Esophagus muscularis mucosa (tissue), 4 donors: ENCODE data around the gene DNAJC25. TPM values are rescaled to one million over a fixed set of nuclear protein-coding genes. Genes with fewer than 3 reads are reported as not detected.

Experiments used
- DNase-seq: peaks from one replicate; pipeline ENCODE4 v3.0.0-alpha.2; 2017; ENCODE audit errors: extremely low spot score
- H3K27ac ChIP-seq, 4 donors: fragments of 200-600 bp; sonication (generic); replicated peaks in 1 of 4; 1 replicate in 3 of 4; 2 replicates in 1 of 4; pipeline ENCODE4 v1.5.1; 2016 to 2019; ENCODE audit warnings: mild to moderate bottlenecking in 1 of 4
- H3K27me3 ChIP-seq, 4 donors: fragments of 200-600 bp; sonication (generic); one replicate each; pipeline versions ENCODE4 v1.5.1 to v1.6.0; 2016 to 2019
- H3K36me3 ChIP-seq, 4 donors: fragments of 200-600 bp; sonication (generic); one replicate each; pipeline ENCODE4 v1.5.1; 2016 to 2019
- H3K4me1 ChIP-seq, 4 donors: fragments of 200-600 bp; sonication (generic); one replicate each; pipeline ENCODE4 v1.5.1; 2016 to 2019
- H3K4me3 ChIP-seq, 4 donors: fragments of 200-600 bp; sonication (generic); 1 replicate in 2 of 4; 2 replicates in 2 of 4; pipeline ENCODE4 v1.5.1; 2016 to 2019; ENCODE audit warnings: mild to moderate bottlenecking in 4 of 4, moderate library complexity in 1 of 4
- H3K9me3 ChIP-seq, 4 donors: fragments of 200-600 bp; sonication (generic); 1 replicate in 3 of 4; 2 replicates in 1 of 4; pipeline ENCODE4 v1.5.1; 2016 to 2019
- CTCF ChIP-seq, 3 experiments: fragments of 200-600 bp in 2 of 3; fragments of 450-650 bp in 1 of 3; sonication (generic) in 2 of 3; IDR thresholded peaks; one replicate each; pipeline ENCODE4 v1.5.1; 2017 to 2019; ENCODE audit warnings: antibody characterized with exemption in 3 of 3, mild to moderate bottlenecking in 2 of 3, moderate library complexity in 1 of 3
- EP300 ChIP-seq: sonication (generic); formaldehyde crosslinking; IDR thresholded peaks from one replicate; pipeline ENCODE4 v1.6.1; 2017; ENCODE audit warnings: antibody characterized with exemption
- POLR2A ChIP-seq: fragments of 450-650 bp; IDR thresholded peaks from one replicate; pipeline ENCODE4 v1.6.1; 2017; ENCODE audit warnings: antibody characterized with exemption, moderate library complexity, mild to moderate bottlenecking, low read depth
- POLR2AphosphoS5 ChIP-seq, 2 donors: sonication (generic); formaldehyde crosslinking; IDR thresholded peaks; one replicate each; pipeline ENCODE4 v1.6.1; 2017; ENCODE audit warnings: antibody characterized with exemption in 2 of 2
- WGBS: methylation state at CpG from one replicate; pipeline ENCODE4 v1.1.5; 2018; 5-methylcytosine and 5-hydroxymethylcytosine counted together
- intact Hi-C: fragments of 100-400 bp; cut with DNase I; formaldehyde crosslinking; loops from one replicate; pipeline ENCODE4 v1.15.1; 2023
- total RNA-seq, 4 donors: library from RNA; depleted of rRNA; stranded (reverse); fragments of >200 nt; gene quantifications; one replicate each; pipeline versions ENCODE4 v1.1.0 to v1.2.1, GENCODE V29; 2016

DNAJC25 gene
- total RNA-seq, 4 donors from 2014 or later, result 8.8 to 12.0 (median 9.5) TPM

DNA sequence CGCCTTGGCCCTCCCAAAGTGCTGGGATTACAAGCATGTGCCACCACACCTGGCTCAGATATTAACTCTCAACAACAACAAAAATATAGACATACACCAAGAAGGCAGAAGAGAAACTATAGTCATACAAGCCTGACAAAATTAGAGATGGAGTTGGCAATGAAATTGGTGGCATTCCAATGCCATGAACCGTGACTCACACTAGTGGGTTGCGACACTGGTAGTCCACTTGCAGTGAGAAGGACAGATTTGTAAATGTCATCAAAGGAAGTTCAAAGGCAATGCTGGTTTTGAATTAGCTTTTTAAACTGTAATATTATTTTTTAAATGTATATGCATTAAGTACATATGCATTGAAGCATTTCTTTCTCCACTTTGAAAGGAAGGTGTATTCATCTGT is 8.5 kb upstream of the DNAJC25 start:
- WGBS, result 74% methylated on average over 3 of the region's 3 CpGs
- Histone ChIP-seq H3K4me3 (no peak overlapping the region), H3K4me1 (peaks cover 0 to 2% (median 0%) of the 10 kb centered on the region in 4 donors), H3K27ac (no peak overlapping the region), H3K27me3 (peaks cover 0 to 5% (median 0%) of the 10 kb centered on the region in 4 donors), H3K36me3 (no peaks in the 10 kb centered on the region), H3K9me3 (no peaks in the 10 kb centered on the region)
- intact Hi-C loops, result loop anchor here (2.0 kb wide), 1 partner anchor 24 kb away; the partner anchor contains the start of gene PTGR1
- TF ChIP-seq POLR2AphosphoS5 (IDR thresholded peaks at IDR 0.05), result no peak
- no peak for TF ChIP-seq EP300
- TF ChIP-seq CTCF (IDR thresholded peaks at IDR 0.05), result no peak
- no peak for TF ChIP-seq POLR2A
- no peak for DNase-seq

DNA sequence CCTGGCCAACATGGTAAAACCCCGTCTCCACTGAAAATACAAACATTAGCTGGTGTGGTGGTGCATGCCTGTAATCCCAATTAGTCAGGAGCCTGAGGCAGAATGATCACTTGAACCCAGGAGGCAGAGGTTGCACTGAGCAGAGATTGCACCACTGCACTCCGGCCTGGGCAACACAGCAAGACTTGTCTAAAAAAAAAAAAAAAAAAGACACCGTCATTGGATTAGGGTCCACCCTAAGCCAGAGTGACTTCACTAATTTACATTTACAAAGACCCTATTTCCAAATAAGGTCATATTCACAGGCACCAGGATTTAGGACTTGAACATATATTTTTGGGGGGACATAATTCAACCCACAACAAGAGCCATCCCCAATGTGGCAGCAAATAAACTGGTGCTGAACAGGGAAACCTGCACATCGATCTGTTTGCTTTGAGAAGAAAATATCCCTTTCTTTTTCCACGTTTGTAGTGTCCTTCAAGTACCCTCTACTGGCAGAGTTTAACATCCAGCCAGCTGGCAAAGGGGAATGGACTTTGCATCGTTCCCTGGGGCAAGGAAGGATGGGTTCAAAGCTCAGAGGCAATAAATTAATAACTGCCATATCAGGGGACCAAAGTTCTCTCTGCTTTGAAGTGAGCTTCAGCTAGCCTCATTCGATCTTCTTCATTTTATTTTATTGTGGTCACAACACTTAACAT is 3.7 kb upstream of the DNAJC25 start:
- Histone ChIP-seq H3K9me3 (no peaks in the 10 kb centered on the region), H3K27ac (no peak overlapping the region), H3K36me3 (no peaks in the 10 kb centered on the region), H3K4me3 (no peak overlapping the region), H3K4me1 (peaks cover 10 to 16% (median 13%) of the 10 kb centered on the region in 4 donors), H3K27me3 (peaks cover 0 to 4% (median 0%) of the 10 kb centered on the region in 4 donors)
- intact Hi-C loops, result no loop called here
- DNase-seq, result no peak
- TF ChIP-seq POLR2A, result no peak
- no peak for TF ChIP-seq EP300
- no peak for TF ChIP-seq POLR2AphosphoS5 (IDR thresholded peaks at IDR 0.05)
- WGBS, result 71% methylated on average over 7 of the region's 7 CpGs

- Histone ChIP-seq H3K9me3 (no peaks in the 10 kb centered on the region), H3K27me3 (no peaks in the 10 kb centered on the region), H3K27ac (no peak overlapping the region), H3K4me3 (no peak overlapping the region), H3K4me1 (peaks cover 13 to 26% (median 23%) of the 10 kb centered on the region in 4 donors), H3K36me3 (no peaks in the 10 kb centered on the region)
- intact Hi-C loops, result no loop called here
- TF ChIP-seq POLR2A (no peak), POLR2AphosphoS5 (IDR thresholded peaks at IDR 0.05) (no peak), CTCF (IDR thresholded peaks at IDR 0.05) (no peak), EP300 (no peak)
- DNase-seq, result no peak
- WGBS, result 72% methylated on average over 7 of the region's 7 CpGs
These were observed 2.7 kb upstream of the DNAJC25 start for GRCh38 chr9:111628411-111628810.

GRCh38 chr9:111630182-111630963 is 761 bp upstream of the DNAJC25 start:
- Histone ChIP-seq H3K27ac (peak overlapping the region; percentile 89 to 97 (median 92)), H3K4me3 (peak overlapping the region; percentile 84 to 98 (median 90)), H3K9me3 (no peaks in the 10 kb centered on the region), H3K4me1 (peaks cover 13 to 43% (median 32%) of the 10 kb centered on the region in 4 donors), H3K36me3 (no peaks in the 10 kb centered on the region), H3K27me3 (no peaks in the 10 kb centered on the region)
- DNase-seq, result no peak
- WGBS, result 11% methylated on average over 17 of the region's 17 CpGs
- intact Hi-C loops, result loop anchor here (2.0 kb wide), 1 partner anchor 32 kb away; the partner anchor contains the start of gene PTGR1
- no peak for TF ChIP-seq CTCF (IDR thresholded peaks at IDR 0.05)
- no peak for TF ChIP-seq POLR2A
- no peak for TF ChIP-seq EP300
- TF ChIP-seq POLR2AphosphoS5 (IDR thresholded peaks at IDR 0.05), result no peak

DNA sequence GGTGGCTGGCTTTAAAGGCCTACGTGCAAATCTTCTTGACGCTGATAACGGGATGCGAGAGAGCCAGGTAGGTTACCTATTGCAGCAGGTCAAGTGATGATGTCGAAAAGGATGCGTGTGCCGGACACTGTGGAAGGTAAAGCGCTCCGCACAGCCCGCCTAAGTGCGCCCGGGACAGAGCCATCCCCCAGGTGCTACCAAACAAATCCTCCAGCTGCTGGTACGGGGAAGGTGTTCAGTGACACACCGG is 245 bp upstream of the DNAJC25 start:
- TF ChIP-seq POLR2A (no peak), CTCF (IDR thresholded peaks at IDR 0.05) (no peak)
- 1% methylated on average over 9 of the region's 14 CpGs for WGBS
- Histone ChIP-seq H3K36me3 (no peaks in the 10 kb centered on the region), H3K27me3 (no peaks in the 10 kb centered on the region), H3K4me3 (peak overlapping the region; percentile 84 to 98 (median 90)), H3K4me1 (peaks cover 13 to 48% (median 34%) of the 10 kb centered on the region in 4 donors), H3K9me3 (no peaks in the 10 kb centered on the region), H3K27ac (peak overlapping the region; percentile 89 to 97 (median 92))
- DNase-seq, result no peak
- intact Hi-C loops, result loop anchor here (2.0 kb wide), 1 partner anchor 32 kb away; the partner anchor contains the start of gene PTGR1
